NCI-H526 treated with DMSO at 0.1 percent for 48 hours (cell line): Measurements from ENCODE around the gene ENTPD8.
A peak's percentile ranks its signal among the peaks of the same experiment; 100 is the strongest.
"Not testable (repeated sequence)": the region's sequence is repeated elsewhere in the genome, so short reads cannot be mapped to it uniquely, and the experiment has no call there.

ENCODE experiments used
- DNase-seq: peaks from one replicate; lab custom pipeline; 2025; lab: John Stamatoyannopoulos, UW

ENTPD8 gene

GRCh38 chr9:137411645-137412380, 29.3 kb downstream of the ENTPD8 start:
- DNase-seq = no peak

GRCh38 chr9:137411260-137411644, 29.9 kb downstream of the ENTPD8 start:
- no peak for DNase-seq

DNA sequence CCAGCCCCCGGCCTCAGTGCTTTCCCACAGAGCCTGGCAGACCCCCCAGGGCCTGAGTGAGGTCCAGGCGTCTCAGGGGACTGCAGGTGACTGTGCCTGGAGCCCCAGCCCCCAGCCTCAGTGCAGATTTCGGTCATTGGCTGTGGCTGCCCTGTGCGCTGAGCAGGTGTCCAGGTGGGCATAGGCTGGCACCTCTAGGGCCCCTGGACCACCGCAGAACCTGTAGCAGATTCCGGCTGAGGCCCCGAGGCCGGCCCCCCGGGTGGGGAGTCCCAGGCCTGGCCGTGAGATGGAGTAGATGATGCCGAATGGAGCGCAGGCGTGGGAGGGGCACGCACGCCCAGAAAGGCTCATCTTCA, 30.3 kb downstream of the ENTPD8 start:
- no peak for DNase-seq

DNA sequence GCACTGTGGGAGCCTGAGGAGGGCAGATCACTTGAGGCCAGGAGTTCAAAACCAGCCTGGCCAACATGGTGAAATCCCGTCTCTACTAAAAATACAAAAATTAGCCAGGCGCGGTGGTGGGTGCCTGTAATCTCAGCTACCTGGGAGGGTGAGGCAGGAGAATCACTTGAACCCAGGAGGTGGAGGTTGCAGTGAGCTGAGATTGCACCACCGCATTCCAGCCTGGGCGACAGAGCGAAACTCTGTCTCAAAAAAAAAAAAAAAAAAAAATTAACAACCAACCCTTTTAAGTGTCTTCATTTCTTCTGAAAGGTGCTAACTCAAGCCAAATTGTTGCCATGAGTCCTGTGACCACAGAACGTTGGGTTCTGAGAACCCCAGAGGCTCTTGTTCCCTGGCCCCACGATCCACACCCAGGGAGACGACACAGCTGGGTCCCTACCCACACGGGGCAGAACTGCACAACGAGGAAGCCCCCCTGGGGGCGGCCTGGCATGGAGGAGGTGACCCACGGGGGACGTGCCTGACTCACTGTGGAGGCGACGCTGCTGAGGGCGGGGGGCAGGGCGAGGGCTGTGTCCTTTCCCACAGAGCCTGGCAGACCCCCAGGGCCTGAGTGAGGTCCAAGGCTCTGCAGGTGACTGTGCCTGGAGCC, 30.8 kb downstream of the ENTPD8 start:
- DNase-seq = not testable (repeated sequence)

DNA sequence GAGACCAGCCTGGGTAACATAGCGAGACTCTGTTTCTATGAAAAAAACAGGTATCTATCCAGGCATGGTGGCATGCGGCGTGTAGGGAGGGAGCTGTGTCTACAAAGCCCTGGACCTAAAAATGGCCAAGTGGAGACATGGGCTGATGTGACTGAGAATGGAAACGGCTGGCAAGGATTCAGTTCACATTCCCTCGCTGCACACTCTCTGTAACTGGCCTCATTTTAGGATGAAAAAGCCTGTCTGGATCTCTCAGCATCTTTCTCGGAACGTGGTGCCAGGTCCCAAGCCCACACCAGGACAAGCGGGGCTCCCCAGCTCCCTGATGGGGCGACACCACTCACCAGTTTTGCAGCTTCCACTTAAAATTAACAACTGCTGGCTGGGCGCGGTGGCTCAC, 31.6 kb downstream of the ENTPD8 start:
- DNase-seq = no peak

- no peak for DNase-seq
Measured at GRCh38 chr9:137408651-137409405, 32.3 kb downstream of the ENTPD8 start.

DNA sequence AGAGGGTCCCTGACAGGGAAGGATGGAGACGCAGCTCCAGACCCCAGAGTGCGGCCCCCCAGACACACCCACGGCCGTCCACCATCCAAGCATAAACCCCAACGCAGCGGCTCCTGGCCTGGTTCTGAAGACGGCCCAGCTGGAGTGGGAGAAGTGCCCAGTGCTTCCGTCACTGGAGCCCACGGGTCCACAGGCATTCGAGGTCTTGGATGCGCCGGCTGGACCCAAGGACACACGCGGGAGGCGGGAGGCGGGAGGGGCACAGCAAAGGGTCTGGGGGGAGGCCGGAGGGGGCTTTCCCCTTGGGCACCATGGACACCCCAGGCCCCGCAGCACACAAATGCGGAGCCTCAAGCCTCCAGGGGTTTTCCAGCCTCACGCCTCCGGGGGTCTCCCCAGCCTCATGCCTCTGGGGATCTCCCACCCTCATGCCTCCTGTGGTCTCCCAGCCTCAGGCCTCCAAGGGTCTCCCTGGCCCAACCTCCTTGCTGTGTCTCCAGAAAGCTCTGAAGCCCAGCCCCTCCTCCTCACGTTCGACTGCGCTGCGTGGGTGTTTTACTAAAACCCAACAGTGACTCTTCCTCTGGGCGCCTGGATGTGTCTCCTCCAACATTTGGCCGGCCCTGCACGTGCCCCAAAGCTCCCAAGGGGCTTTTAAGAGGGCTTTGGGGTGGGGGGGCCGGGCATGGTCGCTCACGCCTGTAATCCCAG, 33.4 kb downstream of the ENTPD8 start:
- DNase-seq = no peak

- DNase-seq = peak; percentile 17
Measured at GRCh38 chr9:137406876-137407589, 34.1 kb downstream of the ENTPD8 start.

- DNase-seq = no peak
Measured at GRCh38 chr9:137406085-137406760, 34.9 kb downstream of the ENTPD8 start.

DNA sequence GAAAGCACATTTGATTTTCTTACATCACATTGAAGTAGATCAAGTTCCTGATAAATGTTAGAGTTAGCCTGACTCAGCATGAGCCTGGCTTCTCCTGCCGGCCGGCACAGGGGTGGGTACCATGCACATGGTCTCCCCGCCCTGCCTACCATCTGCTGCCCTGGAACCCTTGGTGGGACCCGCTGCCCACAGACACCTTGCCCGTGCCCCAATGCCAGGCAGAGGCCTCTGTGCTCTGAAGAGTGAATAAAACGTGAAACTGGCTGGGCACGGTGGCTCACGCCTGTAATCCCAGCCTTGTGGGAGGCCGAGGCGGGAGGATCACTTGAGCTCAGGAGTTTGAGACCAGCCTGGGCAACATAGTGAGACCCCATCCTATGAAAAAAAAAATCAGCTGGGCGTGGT, 35.5 kb downstream of the ENTPD8 start:
- no peak for DNase-seq

DNA sequence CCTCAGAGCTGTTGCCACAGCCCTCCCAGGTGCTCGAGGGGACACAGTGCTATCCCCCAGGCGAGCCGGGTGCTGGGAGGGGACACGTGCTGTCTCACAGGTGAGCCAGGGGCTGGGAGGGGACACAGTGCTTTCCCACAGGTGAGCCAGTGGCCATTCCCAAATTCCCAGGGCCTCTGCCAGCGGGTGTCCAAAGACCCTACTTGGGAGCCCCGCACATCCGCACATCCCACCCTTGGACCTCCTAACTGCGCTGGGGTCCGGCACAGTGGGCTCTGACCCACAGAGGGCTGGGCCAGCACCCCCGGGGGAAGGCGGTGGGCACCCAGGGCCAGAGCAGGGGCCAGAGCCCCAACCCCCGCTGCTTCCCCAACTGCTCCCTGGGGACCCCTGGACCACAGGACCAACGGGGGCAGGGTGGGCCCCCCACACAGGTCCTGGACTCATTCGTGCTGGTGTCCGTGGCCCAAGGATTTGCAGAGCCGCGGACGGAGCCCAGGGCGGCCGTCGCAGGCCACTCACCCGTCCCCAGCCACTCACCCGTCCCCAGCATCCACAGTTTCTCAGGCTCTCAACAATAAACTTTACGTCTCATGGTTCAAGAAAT, 36.1 kb downstream of the ENTPD8 start:
- no peak for DNase-seq

GRCh38 chr9:137403269-137403668, 37.9 kb downstream of the ENTPD8 start:
- no peak for DNase-seq

- DNase-seq = no peak
Measured at GRCh38 chr9:137402746-137403145, 38.4 kb downstream of the ENTPD8 start.

GRCh38 chr9:137398561-137399468, 42.3 kb downstream of the ENTPD8 start:
- no peak for DNase-seq

GRCh38 chr9:137397675-137398423, 43.3 kb downstream of the ENTPD8 start:
- DNase-seq = no peak

GRCh38 chr9:137396634-137397367, 44.4 kb downstream of the ENTPD8 start:
- no peak for DNase-seq

DNA sequence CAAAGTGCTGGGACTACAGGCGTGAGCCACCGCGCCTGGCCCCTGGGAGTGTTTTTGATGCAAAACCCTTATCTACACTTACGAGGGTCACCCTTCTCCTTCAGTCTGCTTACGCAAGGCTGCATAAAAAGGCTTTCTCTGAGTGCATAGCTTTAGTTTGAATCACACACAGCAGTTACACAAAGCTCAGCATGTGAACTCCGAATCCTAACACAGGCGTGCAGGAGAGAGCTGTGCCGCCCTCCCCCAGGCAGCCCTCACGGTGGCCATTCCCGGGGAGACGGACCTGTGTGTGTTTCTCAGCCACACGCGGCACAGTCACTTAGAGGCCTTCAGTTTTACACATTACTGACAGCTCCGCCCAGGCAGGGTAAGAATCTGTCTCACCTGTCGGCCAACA, 44.9 kb downstream of the ENTPD8 start:
- DNase-seq = no peak

DNA sequence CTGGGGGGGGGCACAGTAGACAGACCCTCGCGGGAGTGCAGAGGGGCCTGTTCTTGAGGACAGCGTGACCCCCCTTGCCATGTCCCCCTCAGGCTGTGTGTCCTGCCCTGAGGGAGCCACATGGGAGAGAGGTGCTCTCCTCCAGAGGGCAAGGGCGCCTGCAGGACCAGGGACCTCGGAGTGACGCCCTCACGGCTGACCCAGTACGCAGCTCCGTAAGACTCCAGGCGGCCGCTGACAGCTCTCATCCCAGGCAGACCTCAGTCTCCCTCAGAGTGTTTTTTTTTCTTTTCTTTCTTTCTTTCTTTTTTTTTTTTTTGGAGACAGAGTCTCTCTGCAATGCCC, 45.5 kb downstream of the ENTPD8 start:
- no peak for DNase-seq
